Measurements from ENCODE around the gene OOSP3.
"Not testable (repeated sequence)": the region's sequence is repeated elsewhere in the genome, so short reads cannot be mapped to it uniquely, and the experiment has no call there.

OOSP3 gene

GRCh38 chr11:59859673-59860072 lies 18.9 kb upstream of the OOSP3 start:
- FAIRE-seq (no peak), DNase-seq (ENCODE audit: insufficient read length, low spot score) (no peak)
- TF ChIP-seq POLR2A (IDR thresholded peaks at IDR 0.05; ENCODE audit: low read depth, low read length): no peak

- DNase-seq (ENCODE audit: insufficient read length, low spot score) (no peak), FAIRE-seq (no peak)
- no peak for TF ChIP-seq POLR2A (IDR thresholded peaks at IDR 0.05; ENCODE audit: low read depth, low read length)
These were observed 16.3 kb upstream of the OOSP3 start for GRCh38 chr11:59862252-59862651.

GRCh38 chr11:59865031-59865430 lies 13.6 kb upstream of the OOSP3 start:
- no peak for TF ChIP-seq POLR2A (IDR thresholded peaks at IDR 0.05; ENCODE audit: low read depth, low read length)
- FAIRE-seq (no peak), DNase-seq (ENCODE audit: insufficient read length, low spot score) (no peak)

GRCh38 chr11:59866397-59866796 lies 12.2 kb upstream of the OOSP3 start, which contains the start of gene TCN1:
TCN1 (minus strand) TSS chr11:59866487; CDS start chr11:59866470, 17 bp downstream.
- FAIRE-seq (peak; percentile 61), DNase-seq (ENCODE audit: insufficient read length, low spot score) (no peak)
- no peak for TF ChIP-seq POLR2A (IDR thresholded peaks at IDR 0.05; ENCODE audit: low read depth, low read length)

- DNase-seq (ENCODE audit: insufficient read length, low spot score) (no peak), FAIRE-seq (no peak)
- no peak for TF ChIP-seq POLR2A (IDR thresholded peaks at IDR 0.05; ENCODE audit: low read depth, low read length)
These were observed 11.7 kb upstream of the OOSP3 start for GRCh38 chr11:59866836-59867235.

- no peak for FAIRE-seq
- DNase-seq (ENCODE audit: insufficient read length, low spot score): no peak
- no peak for TF ChIP-seq POLR2A (IDR thresholded peaks at IDR 0.05; ENCODE audit: low read depth, low read length)
These were observed 10.6 kb upstream of the OOSP3 start for GRCh38 chr11:59867946-59868345.

- DNase-seq (ENCODE audit: insufficient read length, low spot score) (no peak), FAIRE-seq (no peak)
- TF ChIP-seq POLR2A (IDR thresholded peaks at IDR 0.05; ENCODE audit: low read depth, low read length): no peak
These were observed 6.5 kb upstream of the OOSP3 start for GRCh38 chr11:59872076-59872475.

GRCh38 chr11:59875856-59876519 lies 2.6 kb upstream of the OOSP3 start:
- FAIRE-seq: no peak
- TF ChIP-seq POLR2A (IDR thresholded peaks at IDR 0.05; ENCODE audit: low read depth, low read length): no peak
- no peak for DNase-seq (ENCODE audit: insufficient read length, low spot score)

- TF ChIP-seq POLR2A (IDR thresholded peaks at IDR 0.05; ENCODE audit: low read depth, low read length): no peak
- DNase-seq (ENCODE audit: insufficient read length, low spot score) (no peak), FAIRE-seq (no peak)
These were observed 1.3 kb upstream of the OOSP3 start for GRCh38 chr11:59877325-59877724.

GRCh38 chr11:59877784-59878183 lies 798 bp upstream of the OOSP3 start:
- no peak for FAIRE-seq
- no peak for DNase-seq (ENCODE audit: insufficient read length, low spot score)
- TF ChIP-seq POLR2A (IDR thresholded peaks at IDR 0.05; ENCODE audit: low read depth, low read length): no peak

GRCh38 chr11:59879567-59879966 lies 985 bp downstream of the OOSP3 start:
- FAIRE-seq: no peak
- no peak for DNase-seq (ENCODE audit: insufficient read length, low spot score)
- TF ChIP-seq POLR2A (IDR thresholded peaks at IDR 0.05; ENCODE audit: low read depth, low read length): no peak

- FAIRE-seq (no peak), DNase-seq (ENCODE audit: insufficient read length, low spot score) (no peak)
- no peak for TF ChIP-seq POLR2A (IDR thresholded peaks at IDR 0.05; ENCODE audit: low read depth, low read length)
These were observed 5.0 kb downstream of the OOSP3 start for GRCh38 chr11:59883597-59883996.

- not testable (repeated sequence) for DNase-seq (ENCODE audit: insufficient read length, low spot score); FAIRE-seq
These were observed 8.6 kb downstream of the OOSP3 start for GRCh38 chr11:59887156-59887555.

GRCh38 chr11:59891781-59892181 lies 13.2 kb downstream of the OOSP3 start:
- DNase-seq (ENCODE audit: insufficient read length, low spot score) (no peak), FAIRE-seq (no peak)
- TF ChIP-seq POLR2A (IDR thresholded peaks at IDR 0.05; ENCODE audit: low read depth, low read length): no peak

GRCh38 chr11:59894616-59895015 lies 16.0 kb downstream of the OOSP3 start:
- TF ChIP-seq POLR2A (IDR thresholded peaks at IDR 0.05; ENCODE audit: low read depth, low read length): no peak
- FAIRE-seq: no peak
- DNase-seq (ENCODE audit: insufficient read length, low spot score): no peak

- DNase-seq (ENCODE audit: insufficient read length, low spot score) (no peak), FAIRE-seq (no peak)
- no peak for TF ChIP-seq POLR2A (IDR thresholded peaks at IDR 0.05; ENCODE audit: low read depth, low read length)
These were observed 19.5 kb downstream of the OOSP3 start for GRCh38 chr11:59898046-59898445.

Data from H54 (cell line).